CD4-positive, alpha-beta T cell (primary cell): ENCODE data around the gene PTPRD. TPM values are rescaled to one million over a fixed set of nuclear protein-coding genes. Genes with fewer than 3 reads are reported as not detected.

Source experiments
- ATAC-seq: fragments of 200-7000 bp; cut with Tn5 transposase; one replicate; pipeline ENCODE4 v1.10.0; 2022; ENCODE audit warnings: mild to moderate bottlenecking; ENCODE audit not compliant: poor library complexity
- CTCF ChIA-PET: fragments of 350-600 bp; sonication (Branson Sonifier 250); formaldehyde crosslinking; loops from one replicate; lab custom pipeline; 2021; ENCODE audit warnings: antibody characterized with exemption, inconsistent platforms; lab: Charles Lee
- POLR2A ChIA-PET: fragments of 350-600 bp; sonication (Branson Sonifier 250); formaldehyde crosslinking; loops from one replicate; lab custom pipeline; 2021; ENCODE audit warnings: antibody characterized with exemption, inconsistent platforms; lab: Charles Lee
- DNase-seq, 14 experiments: peaks; one replicate each; pipeline ENCODE4 v3.0.0-alpha.2; 2013 to 2020; ENCODE audit warnings: mixed read lengths in 2 of 14
- H3K27ac ChIP-seq, 2 donors: one replicate each; pipeline versions ENCODE4 v1.5.1 to v1.7.0; 2013; ENCODE audit warnings: low read length in 2 of 2, low read depth in 1 of 2, mild to moderate bottlenecking in 1 of 2
- H3K27me3 ChIP-seq, 2 experiments: 1 replicate in 1 of 2; 2 replicates in 1 of 2; pipeline versions ENCODE4 v1.6.1 to v1.7.0; 2013; ENCODE audit warnings: low read length in 2 of 2, control low read depth in 1 of 2, mild to moderate bottlenecking in 1 of 2, moderate library complexity in 1 of 2; ENCODE audit not compliant: insufficient read depth in 2 of 2, control insufficient read depth in 1 of 2
- H3K36me3 ChIP-seq: one replicate; pipeline ENCODE4 v1.6.1; 2013; ENCODE audit warnings: low read length, control low read depth; ENCODE audit not compliant: insufficient read depth
- H3K4me1 ChIP-seq: one replicate; pipeline ENCODE4 v1.6.1; 2013; ENCODE audit warnings: low read length, control low read depth; ENCODE audit not compliant: insufficient read depth
- H3K4me3 ChIP-seq: one replicate; pipeline ENCODE4 v1.5.1; 2013; ENCODE audit warnings: mild to moderate bottlenecking, low read length, moderate library complexity
- H3K9me3 ChIP-seq, 2 experiments: 1 replicate in 1 of 2; 2 replicates in 1 of 2; pipeline versions ENCODE4 v1.6.1 to v1.7.0; 2013; ENCODE audit warnings: low read length in 2 of 2, mild to moderate bottlenecking in 2 of 2, control low read depth in 1 of 2, moderate library complexity in 1 of 2; ENCODE audit not compliant: control insufficient read depth in 1 of 2, insufficient read depth in 1 of 2
- H3K27ac Mint-ChIP-seq: one replicate; pipeline ENCODE4 v1.8.0; 2020; ENCODE audit warnings: mixed read lengths
- H3K27me3 Mint-ChIP-seq: one replicate; pipeline ENCODE4 v1.8.0; 2021; ENCODE audit warnings: mixed read lengths
- H3K36me3 Mint-ChIP-seq: one replicate; pipeline ENCODE4 v1.8.0; 2021; ENCODE audit warnings: low read depth, mixed read lengths
- H3K4me1 Mint-ChIP-seq: one replicate; pipeline ENCODE4 v1.8.0; 2021; ENCODE audit warnings: low read depth, mixed read lengths
- H3K4me3 Mint-ChIP-seq: one replicate; pipeline ENCODE4 v1.8.0; 2020; ENCODE audit warnings: mild to moderate bottlenecking, mixed read lengths
- H3K9me3 Mint-ChIP-seq: one replicate; pipeline ENCODE4 v1.8.0; 2020; ENCODE audit warnings: mixed read lengths
- intact Hi-C, 2 experiments: fragments of 100-400 bp; cut with DNase I in 1 of 2; cut with micrococcal nuclease in 1 of 2; formaldehyde crosslinking; loops; one replicate each; pipeline versions ENCODE4 v1.15.1 to v1.9.0; 2023 to 2025; cut with DNase I, micrococcal nuclease
- total RNA-seq, 174 experiments: library from RNA in 2 of 174; stranded (reverse) in 2 of 174; gene quantifications; one replicate each; pipeline ENCODE4 v1.2.3 and lab custom pipeline; 2021 to 2026
- TF ChIP-seq, protein P1 (sequence below): fragments of 200-600 bp; IDR thresholded peaks from one replicate; pipeline ENCODE4 v1.8.0; 2022; ENCODE audit warnings: antibody characterized with exemption, mild to moderate bottlenecking

Gene PTPRD
- total RNA-seq, 2 experiments from 2014 or later, result not detected

DNA sequence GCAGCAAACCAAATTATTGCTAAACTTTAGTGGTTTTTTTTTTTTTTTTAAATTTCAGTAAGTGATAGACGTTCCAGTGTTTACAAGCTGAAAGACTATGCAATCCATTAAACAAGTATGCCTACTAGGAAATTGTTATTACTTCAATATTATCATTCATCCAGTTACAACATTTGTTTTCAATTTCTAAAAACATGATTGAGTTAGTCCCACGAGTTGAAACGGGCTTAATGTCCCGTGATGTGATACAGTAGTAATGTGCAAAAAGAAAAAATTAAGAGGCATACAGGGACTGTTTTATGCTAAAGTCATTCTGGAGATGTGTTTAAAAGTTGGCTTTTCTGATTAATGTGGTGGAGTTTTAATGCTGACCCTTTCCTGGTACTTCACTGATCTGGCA lies 2262.9 kb downstream of the PTPRD start:
- Mint-ChIP-seq H3K36me3 (no peaks in the 10 kb centered on the region), H3K27me3 (no peaks in the 10 kb centered on the region), H3K4me1 (no peaks in the 10 kb centered on the region), H3K9me3 (no peaks in the 10 kb centered on the region), H3K27ac (no peak overlapping the region), H3K4me3 (no peak overlapping the region)
- ChIA-PET POLR2A (no interaction called here), CTCF (no interaction called here)
- intact Hi-C loops, result loop anchor here in 1 of 2 experiments (10.0 kb wide), 1 partner anchor 65 kb away; no protein-coding TSS in a partner anchor
- no peak overlapping the region for H3K27ac ChIP-seq
- no peak for DNase-seq
- H3K27me3 ChIP-seq, result no peaks in the 10 kb centered on the region
- no peak for ATAC-seq
- no peaks in the 10 kb centered on the region for H3K9me3 ChIP-seq
- no peaks in the 10 kb centered on the region for H3K4me1 ChIP-seq
- TF ChIP-seq, protein P1, sequence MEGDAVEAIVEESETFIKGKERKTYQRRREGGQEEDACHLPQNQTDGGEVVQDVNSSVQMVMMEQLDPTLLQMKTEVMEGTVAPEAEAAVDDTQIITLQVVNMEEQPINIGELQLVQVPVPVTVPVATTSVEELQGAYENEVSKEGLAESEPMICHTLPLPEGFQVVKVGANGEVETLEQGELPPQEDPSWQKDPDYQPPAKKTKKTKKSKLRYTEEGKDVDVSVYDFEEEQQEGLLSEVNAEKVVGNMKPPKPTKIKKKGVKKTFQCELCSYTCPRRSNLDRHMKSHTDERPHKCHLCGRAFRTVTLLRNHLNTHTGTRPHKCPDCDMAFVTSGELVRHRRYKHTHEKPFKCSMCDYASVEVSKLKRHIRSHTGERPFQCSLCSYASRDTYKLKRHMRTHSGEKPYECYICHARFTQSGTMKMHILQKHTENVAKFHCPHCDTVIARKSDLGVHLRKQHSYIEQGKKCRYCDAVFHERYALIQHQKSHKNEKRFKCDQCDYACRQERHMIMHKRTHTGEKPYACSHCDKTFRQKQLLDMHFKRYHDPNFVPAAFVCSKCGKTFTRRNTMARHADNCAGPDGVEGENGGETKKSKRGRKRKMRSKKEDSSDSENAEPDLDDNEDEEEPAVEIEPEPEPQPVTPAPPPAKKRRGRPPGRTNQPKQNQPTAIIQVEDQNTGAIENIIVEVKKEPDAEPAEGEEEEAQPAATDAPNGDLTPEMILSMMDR, result no peak
- H3K36me3 ChIP-seq, result no peaks in the 10 kb centered on the region
- H3K4me3 ChIP-seq, result no peak overlapping the region

DNA sequence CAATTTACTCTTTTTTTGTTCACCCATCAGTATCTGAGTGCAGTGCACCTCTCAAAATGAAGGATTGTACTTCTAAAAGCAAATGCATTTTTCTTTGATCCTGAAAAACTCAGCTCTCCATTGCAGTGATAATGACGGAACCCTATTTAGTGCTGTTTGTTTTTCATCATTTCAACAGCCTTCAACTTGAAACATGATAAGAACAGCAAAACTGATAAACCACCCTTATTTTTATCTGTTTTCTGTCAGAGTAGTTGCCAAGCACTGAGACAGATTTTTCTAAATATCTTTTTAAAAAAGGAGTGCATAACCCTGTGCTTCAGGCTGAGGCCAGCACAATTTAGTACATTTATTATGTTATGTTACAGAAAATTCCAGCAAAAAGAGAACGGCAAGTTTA lies 2263.4 kb downstream of the PTPRD start:
- no peak overlapping the region for H3K27ac ChIP-seq
- H3K9me3 ChIP-seq, result no peaks in the 10 kb centered on the region
- no peak overlapping the region for H3K27ac Mint-ChIP-seq
- ATAC-seq (no peak), DNase-seq (no peak)
- H3K4me1 Mint-ChIP-seq, result no peaks in the 10 kb centered on the region
- ChIA-PET POLR2A (no interaction called here), CTCF (no interaction called here)
- no peak overlapping the region for H3K4me3 Mint-ChIP-seq
- intact Hi-C loops, result no loop called here
- H3K4me3 ChIP-seq, result no peak overlapping the region
- H3K4me1 ChIP-seq, result no peaks in the 10 kb centered on the region
- no peaks in the 10 kb centered on the region for H3K9me3 Mint-ChIP-seq
- H3K36me3 ChIP-seq, result no peaks in the 10 kb centered on the region
- no peaks in the 10 kb centered on the region for H3K27me3 ChIP-seq
- no peaks in the 10 kb centered on the region for H3K27me3 Mint-ChIP-seq
- no peaks in the 10 kb centered on the region for H3K36me3 Mint-ChIP-seq
- TF ChIP-seq, protein P1, result no peak

DNA sequence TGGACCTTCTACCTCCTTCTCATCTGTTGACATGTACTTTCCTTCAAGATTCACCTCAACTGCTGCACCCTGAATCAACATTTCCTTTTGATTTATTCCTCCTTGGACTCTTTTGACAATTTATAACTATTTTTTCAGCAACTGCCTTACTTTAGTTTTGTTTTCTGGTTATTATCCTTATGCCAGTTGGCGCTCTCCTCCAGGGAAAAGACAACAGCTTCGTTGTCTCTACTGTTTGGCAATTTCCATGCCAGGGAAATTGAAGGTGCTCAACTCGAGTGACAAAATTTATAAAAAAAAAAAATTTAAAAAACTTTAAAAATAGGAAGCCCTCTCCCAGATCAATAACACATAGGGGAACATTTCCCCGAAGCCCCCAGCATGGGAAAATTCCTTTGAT lies 2264.0 kb downstream of the PTPRD start:
- Mint-ChIP-seq H3K4me3 (no peak overlapping the region), H3K36me3 (no peaks in the 10 kb centered on the region), H3K9me3 (no peaks in the 10 kb centered on the region), H3K27ac (no peak overlapping the region), H3K27me3 (no peaks in the 10 kb centered on the region), H3K4me1 (no peaks in the 10 kb centered on the region)
- H3K27me3 ChIP-seq, result no peaks in the 10 kb centered on the region
- intact Hi-C loops, result no loop called here
- no peak overlapping the region for H3K4me3 ChIP-seq
- no peaks in the 10 kb centered on the region for H3K9me3 ChIP-seq
- H3K36me3 ChIP-seq, result no peaks in the 10 kb centered on the region
- H3K4me1 ChIP-seq, result no peaks in the 10 kb centered on the region
- ChIA-PET CTCF (no interaction called here), POLR2A (no interaction called here)
- H3K27ac ChIP-seq, result no peak overlapping the region
- ATAC-seq (no peak), DNase-seq (no peak)
- TF ChIP-seq, protein P1, result no peak
